NCI-H2107 (cell line): ENCODE data around the gene ZNF275.
"Not testable (repeated sequence)": the region's sequence is repeated elsewhere in the genome, so short reads cannot be mapped to it uniquely, and the experiment has no call there.

Experiments
- DNase-seq: peaks from one replicate; lab custom pipeline; 2025; lab: John Stamatoyannopoulos, UW

Gene ZNF275

GRCh38 chrX:153387987-153388721, 54.2 kb downstream of the ZNF275 start:
- no peak for DNase-seq

GRCh38 chrX:153388722-153389459, 54.9 kb downstream of the ZNF275 start:
- DNase-seq = no peak

GRCh38 chrX:153389460-153389768, 55.5 kb downstream of the ZNF275 start:
- DNase-seq = not testable (repeated sequence)

- DNase-seq = no peak
Measured at GRCh38 chrX:153392642-153393321, 58.8 kb downstream of the ZNF275 start.

- DNase-seq = no peak
Measured at GRCh38 chrX:153394612-153395011, 60.7 kb downstream of the ZNF275 start.

GRCh38 chrX:153395613-153396319, 61.8 kb downstream of the ZNF275 start:
- DNase-seq = no peak

- no peak for DNase-seq
Measured at GRCh38 chrX:153396320-153397195, 62.6 kb downstream of the ZNF275 start.

GRCh38 chrX:153397256-153397960, 63.5 kb downstream of the ZNF275 start:
- peak; percentile 32 for DNase-seq

GRCh38 chrX:153398275-153398960, 64.5 kb downstream of the ZNF275 start:
- DNase-seq = no peak

GRCh38 chrX:153400146-153401132, 66.5 kb downstream of the ZNF275 start:
- DNase-seq = no peak

GRCh38 chrX:153401133-153401764, 67.3 kb downstream of the ZNF275 start, which contains the start of gene PNMA6E:
Gene PNMA6E (minus strand): TSS chrX:153401350. CDS start chrX:153398849, 2,501 bp downstream.
- DNase-seq = no peak
